OCI-LY3 (cell line): ENCODE measurements around the gene GNG12.

Experiments
- CTCF ChIP-seq: fragments of 200-600, 300-600 bp; sonication (generic); IDR thresholded peaks from 2 replicates; pipeline ENCODE4 v1.5.1; 2014; ENCODE audit warnings: antibody characterized with exemption, low read length, low read depth
- EZH2phosphoT487 ChIP-seq: fragments of 200-600 bp; shearing (Covaris generic); IDR thresholded peaks from 2 replicates; pipeline ENCODE4 v1.6.1; 2018; ENCODE audit warnings: antibody characterized with exemption, mixed run types, low read depth

GRCh38 chr1:67676946-67677345 lies 156.3 kb downstream of the GNG12 start:
- TF ChIP-seq CTCF (no peak), EZH2phosphoT487 (no peak)
